ENCODE results near the gene KRT6A. TPM values are rescaled to one million over a fixed set of nuclear protein-coding genes. Genes with fewer than 3 reads are reported as not detected.
"Not testable (repeated sequence)": the region's sequence is repeated elsewhere in the genome, so short reads cannot be mapped to it uniquely, and the experiment has no call there.

Gene KRT6A
- total RNA-seq, 1 donor from 2014 or later = not detected

GRCh38 chr12:52464897-52465296, 28.2 kb downstream of the KRT6A start:
- DNase-seq (ENCODE audit: low read depth in 2 of 2) = no peak

GRCh38 chr12:52461693-52462092, 31.4 kb downstream of the KRT6A start:
- DNase-seq (ENCODE audit: low read depth in 2 of 2) = no peak

- no peak for DNase-seq (ENCODE audit: low read depth in 2 of 2)
Observed at GRCh38 chr12:52458861-52459260, 34.2 kb downstream of the KRT6A start.

- no peak for DNase-seq (ENCODE audit: low read depth in 2 of 2)
Observed at GRCh38 chr12:52455821-52456220, 37.2 kb downstream of the KRT6A start.

GRCh38 chr12:52454411-52455201, 38.5 kb downstream of the KRT6A start:
- DNase-seq (ENCODE audit: low read depth in 2 of 2) = no peak

- no peak for DNase-seq (ENCODE audit: low read depth in 2 of 2)
Observed at GRCh38 chr12:52452101-52452500, 41.0 kb downstream of the KRT6A start, which contains the start of gene KRT6B. Gene KRT6B, minus strand, starts transcription at chr12:52452146. Its CDS starts 68 bp downstream, at chr12:52452078.

- DNase-seq (ENCODE audit: low read depth in 2 of 2) = no peak
Observed at GRCh38 chr12:52448228-52448627, 44.8 kb downstream of the KRT6A start.

GRCh38 chr12:52447196-52447595, 45.9 kb downstream of the KRT6A start:
- DNase-seq (ENCODE audit: low read depth in 2 of 2) = not testable (repeated sequence)

- DNase-seq (ENCODE audit: low read depth in 2 of 2) = no peak
Observed at GRCh38 chr12:52446367-52447045, 46.6 kb downstream of the KRT6A start.

- DNase-seq (ENCODE audit: low read depth in 2 of 2) = no peak
Observed at GRCh38 chr12:52445876-52446275, 47.2 kb downstream of the KRT6A start.

GRCh38 chr12:52444647-52445595, 48.1 kb downstream of the KRT6A start:
- DNase-seq (ENCODE audit: low read depth in 2 of 2) = no peak

GRCh38 chr12:52443966-52444365, 49.1 kb downstream of the KRT6A start:
- DNase-seq (ENCODE audit: low read depth in 2 of 2) = no peak

- peak in 1 of 2 donors; percentile 35 for DNase-seq (ENCODE audit: low read depth in 2 of 2)
Observed at GRCh38 chr12:52442600-52443061, 50.4 kb downstream of the KRT6A start.

- DNase-seq (ENCODE audit: low read depth in 2 of 2) = no peak
Observed at GRCh38 chr12:52441320-52441911, 51.6 kb downstream of the KRT6A start.

GRCh38 chr12:52440821-52441319, 52.2 kb downstream of the KRT6A start:
- DNase-seq (ENCODE audit: low read depth in 2 of 2) = peak in 1 of 2 donors; percentile 16

- no peak for DNase-seq (ENCODE audit: low read depth in 2 of 2)
Observed at GRCh38 chr12:52439845-52440244, 53.2 kb downstream of the KRT6A start.

GRCh38 chr12:52439420-52439819, 53.6 kb downstream of the KRT6A start:
- DNase-seq (ENCODE audit: low read depth in 2 of 2) = no peak

- DNase-seq (ENCODE audit: low read depth in 2 of 2) = no peak
Observed at GRCh38 chr12:52438305-52439301, 54.5 kb downstream of the KRT6A start.

GRCh38 chr12:52437508-52437907, 55.5 kb downstream of the KRT6A start:
- DNase-seq (ENCODE audit: low read depth in 2 of 2) = no peak

Measured in dermis microvascular lymphatic vessel endothelial cell (primary cell).